GM23248 (cell line): Measurements from ENCODE around the gene OGFRL1. TPM values are rescaled to one million over a fixed set of nuclear protein-coding genes. Genes with fewer than 3 reads are reported as not detected.

Experiments used
- DNase-seq: peaks from one replicate; pipeline ENCODE4 v3.0.0-alpha.2; 2015
- H2AFZ ChIP-seq: fragments of 200-600 bp; sonication (generic); 2 replicates; pipeline ENCODE4 v1.6.1; 2016; ENCODE audit warnings: antibody characterized with exemption
- H3F3A ChIP-seq: fragments of 200-600 bp; sonication (generic); 2 replicates; pipeline ENCODE4 v1.6.1; 2016; ENCODE audit warnings: mild to moderate bottlenecking, antibody characterized with exemption, mixed run types; ENCODE audit not compliant: insufficient read depth
- H3K27ac ChIP-seq: fragments of 200-600 bp; sonication (generic); 2 replicates; pipeline ENCODE4 v1.5.1; 2016; ENCODE audit warnings: mild to moderate bottlenecking
- H3K27me3 ChIP-seq: fragments of 200-600 bp; sonication (generic); replicated peaks from 2 replicates; pipeline ENCODE4 v1.6.1; 2016; ENCODE audit warnings: mild to moderate bottlenecking; ENCODE audit not compliant: insufficient read depth
- H3K36me3 ChIP-seq: fragments of 200-600 bp; sonication (generic); 2 replicates; pipeline ENCODE4 v1.6.1; 2016; ENCODE audit warnings: low read depth, mild to moderate bottlenecking
- H3K4me1 ChIP-seq: fragments of 200-600 bp; sonication (generic); 2 replicates; pipeline ENCODE4 v1.6.1; 2016; ENCODE audit warnings: mild to moderate bottlenecking; ENCODE audit not compliant: insufficient read depth
- H3K4me2 ChIP-seq: fragments of 200-600 bp; sonication (generic); one replicate; pipeline ENCODE4 v1.6.1; 2016; ENCODE audit warnings: mild to moderate bottlenecking; ENCODE audit not compliant: unreplicated experiment
- H3K4me3 ChIP-seq: fragments of 200-600 bp; sonication (generic); 2 replicates; pipeline ENCODE4 v1.5.1; 2016; ENCODE audit warnings: mild to moderate bottlenecking
- H3K79me2 ChIP-seq: fragments of 200-600 bp; sonication (generic); 2 replicates; pipeline ENCODE4 v1.6.1; 2016; ENCODE audit warnings: mild to moderate bottlenecking; ENCODE audit not compliant: insufficient read depth
- H3K9ac ChIP-seq: fragments of 200-600 bp; sonication (generic); 2 replicates; pipeline ENCODE4 v1.6.1; 2016; ENCODE audit warnings: mild to moderate bottlenecking
- H3K9me2 ChIP-seq: fragments of 200-600 bp; sonication (generic); 2 replicates; pipeline ENCODE4 v1.6.1; 2016; ENCODE audit warnings: mixed run types, mild to moderate bottlenecking, moderate library complexity; ENCODE audit not compliant: insufficient read depth
- H3K9me3 ChIP-seq: fragments of 200-600 bp; sonication (generic); one replicate; pipeline ENCODE4 v1.6.1; 2017; ENCODE audit warnings: low read depth
- H4K20me1 ChIP-seq: fragments of 200-600 bp; sonication (generic); 2 replicates; pipeline ENCODE4 v1.6.0; 2016; ENCODE audit not compliant: insufficient read depth
- EZH2 ChIP-seq: fragments of 200-600 bp; sonication (generic); IDR thresholded peaks from 2 replicates; pipeline ENCODE4 v1.6.1; 2018; ENCODE audit warnings: antibody characterized with exemption, mild to moderate bottlenecking; ENCODE audit not compliant: insufficient read depth, poor library complexity, severe bottlenecking
- EZH2phosphoT487 ChIP-seq: fragments of 200-600 bp; sonication (generic); IDR thresholded peaks from 2 replicates; pipeline ENCODE4 v1.6.1; 2018; ENCODE audit warnings: antibody characterized with exemption, moderate library complexity, mild to moderate bottlenecking, low read depth; ENCODE audit not compliant: insufficient read depth
- WGBS, 2 experiments: methylation state at CpG; one replicate each; pipeline ENCODE4 v1.1.6; 2015 to 2017; ENCODE audit warnings: low lambda C conversion rate in 2 of 2, low coverage in 1 of 2; ENCODE audit errors: missing lambda C conversion rate in 2 of 2; 5-methylcytosine and 5-hydroxymethylcytosine counted together
- in situ Hi-C: fragments of 300-500 bp; cut with MboI; formaldehyde crosslinking; loops from 2 replicates; pipeline ENCODE4 v1.15.0; 2020
- polyA plus RNA-seq: library from polyadenylated mRNA; unstranded; fragments of >200 nt; fragmentation: Nextera tagmentation; extraction: Ambion mirVana; gene quantifications from 2 replicates; pipeline ENCODE4 v1.2.1, GENCODE V29; 2016
- total RNA-seq: library from RNA; depleted of rRNA; stranded (reverse); fragments of >200 nt; shearing (Covaris generic); gene quantifications from 2 replicates; pipeline ENCODE4 v1.2.3, GENCODE V29; 2014

OGFRL1 gene
- total and polyA plus RNA-seq, 2 experiments from 2014 or later: 8.5 to 19.9 TPM

- WGBS, 2 experiments: 28 to 39% methylated on average over 1 of the region's 1 CpG
- no peaks in the 10 kb centered on the region for H3K9me3 ChIP-seq
Measured at GRCh38 chr6:71248306-71248765, 40.3 kb upstream of the OGFRL1 start.

DNA sequence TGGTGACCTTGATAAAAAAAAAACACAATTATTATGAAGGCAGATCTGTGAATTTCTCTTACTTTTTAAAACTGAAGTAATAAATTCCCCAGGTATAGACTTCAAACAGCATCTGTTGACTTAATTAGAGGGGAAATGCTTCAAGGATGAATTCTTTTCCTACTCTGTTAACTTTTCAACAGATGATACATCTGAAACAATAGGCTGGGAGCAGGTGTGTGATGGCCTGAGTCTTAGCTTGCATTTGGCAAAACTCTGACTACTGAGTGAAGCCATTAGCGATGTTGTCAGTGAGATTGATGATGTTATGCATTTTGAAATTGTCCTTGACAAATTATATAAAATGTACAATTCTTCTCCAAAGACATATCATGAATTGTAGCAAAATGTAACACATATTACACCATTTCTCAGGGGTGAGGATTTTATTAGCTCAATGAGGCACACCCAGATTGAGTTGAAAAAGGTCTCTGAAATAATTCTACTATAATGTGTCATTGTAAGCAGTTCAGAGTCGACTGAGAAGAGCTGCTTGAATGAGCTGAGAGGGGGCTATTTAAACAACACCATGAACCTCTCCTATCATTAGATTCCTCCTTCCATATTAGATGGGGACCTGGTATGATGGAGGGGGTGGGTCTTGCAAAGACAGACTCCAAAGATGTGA is 39.6 kb upstream of the OGFRL1 start:
- peak; percentile 5 for DNase-seq
- Histone ChIP-seq H3K4me1 (peaks cover 42% of the 10 kb centered on the region), H3K9me2 (no peaks in the 10 kb centered on the region), H3K9ac (no peak overlapping the region), H2AFZ (0 out of 2 replicates have a peak overlapping the region, but pooled peaks have one; percentile 41), H4K20me1 (no peaks in the 10 kb centered on the region), H3K4me3 (no peak overlapping the region), H3K27me3 (no peaks in the 10 kb centered on the region), H3K9me3 (no peaks in the 10 kb centered on the region), H3K79me2 (no peaks in the 10 kb centered on the region), H3K36me3 (no peaks in the 10 kb centered on the region), H3K27ac (peak overlapping the region; percentile 43), H3F3A (peaks cover 46% of the 10 kb centered on the region), H3K4me2 (peak overlapping the region; percentile 89)
- no peak for TF ChIP-seq EZH2phosphoT487
- TF ChIP-seq EZH2: no peak
- WGBS, 2 experiments: 69 to 71% methylated on average over 2 of the region's 2 CpGs
- in situ Hi-C loops: no loop called here

More at GRCh38 chr6:71248306-71248765, 40.3 kb upstream of the OGFRL1 start:
- peak; percentile 85 for DNase-seq
- TF ChIP-seq EZH2phosphoT487: no peak
- no peak for TF ChIP-seq EZH2
- Histone ChIP-seq H2AFZ (0 out of 2 replicates have a peak overlapping the region, but pooled peaks have one; percentile 41), H3K9ac (no peak overlapping the region), H3K27ac (peak overlapping the region; percentile 43), H3K4me2 (peak overlapping the region; percentile 89), H3F3A (peaks cover 46% of the 10 kb centered on the region), H3K36me3 (no peaks in the 10 kb centered on the region), H3K4me3 (no peak overlapping the region), H4K20me1 (no peaks in the 10 kb centered on the region), H3K27me3 (no peaks in the 10 kb centered on the region), H3K4me1 (peaks cover 42% of the 10 kb centered on the region), H3K79me2 (no peaks in the 10 kb centered on the region), H3K9me2 (no peaks in the 10 kb centered on the region)
- in situ Hi-C loops: no loop called here

DNA sequence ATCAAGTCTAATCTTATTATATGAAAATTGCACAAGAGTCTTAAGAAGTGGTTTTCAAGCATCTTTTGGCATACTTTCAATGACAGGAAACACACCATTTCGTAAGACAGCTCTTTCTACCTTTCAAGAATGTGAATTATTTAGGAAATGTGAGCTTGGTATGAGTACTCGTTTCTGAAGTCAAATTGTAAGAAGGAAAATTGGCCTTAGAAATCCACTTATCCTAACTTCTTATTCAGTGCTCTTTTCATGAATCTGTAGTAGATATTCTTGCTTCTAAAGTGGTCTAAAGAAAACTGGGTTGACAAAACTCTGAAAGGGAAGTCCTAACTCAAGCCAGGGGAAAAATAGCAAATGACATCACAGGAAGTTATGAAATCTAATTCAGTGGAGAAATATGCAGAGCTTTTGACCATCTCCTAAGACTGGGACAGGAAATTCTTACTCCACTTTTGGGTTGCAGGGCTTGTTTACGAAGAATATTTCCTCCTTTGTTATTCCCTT is 38.5 kb upstream of the OGFRL1 start:
- peaks cover 42% of the 10 kb centered on the region for H3K4me1 ChIP-seq
- no peaks in the 10 kb centered on the region for H3K9me2 ChIP-seq
- H3K4me2 ChIP-seq: peak overlapping the region; percentile 89
- peak overlapping the region; percentile 44 for H3K9ac ChIP-seq
- H3K27ac ChIP-seq: peak overlapping the region; percentile 76
- H3K79me2 ChIP-seq: no peaks in the 10 kb centered on the region
- no peaks in the 10 kb centered on the region for H3K9me3 ChIP-seq
- peak overlapping the region; percentile 70 for H2AFZ ChIP-seq
- H3F3A ChIP-seq: peaks cover 46% of the 10 kb centered on the region
- 2 to 4% methylated on average over 3 of the region's 3 CpGs for WGBS, 2 experiments
- H3K36me3 ChIP-seq: no peaks in the 10 kb centered on the region
- no peak for TF ChIP-seq EZH2
- no peak for TF ChIP-seq EZH2phosphoT487
- no peaks in the 10 kb centered on the region for H4K20me1 ChIP-seq
- DNase-seq: peak; percentile 83
- no peaks in the 10 kb centered on the region for H3K27me3 ChIP-seq
- in situ Hi-C loops: no loop called here
- H3K4me3 ChIP-seq: peak overlapping the region; percentile 62

GRCh38 chr6:71252410-71252809 is 36.2 kb upstream of the OGFRL1 start:
- no peak for TF ChIP-seq EZH2
- TF ChIP-seq EZH2phosphoT487: no peak
- no peaks in the 10 kb centered on the region for H4K20me1 ChIP-seq
- peaks cover 42% of the 10 kb centered on the region for H3K4me1 ChIP-seq
- peaks cover 43% of the 10 kb centered on the region for H3F3A ChIP-seq
- H3K9me2 ChIP-seq: no peaks in the 10 kb centered on the region
- in situ Hi-C loops: no loop called here
- H3K4me2 ChIP-seq: no peak overlapping the region
- H2AFZ ChIP-seq: 0 out of 2 replicates have a peak overlapping the region, but pooled peaks have one; percentile 70
- no peaks in the 10 kb centered on the region for H3K9me3 ChIP-seq
- no peak overlapping the region for H3K9ac ChIP-seq
- no peaks in the 10 kb centered on the region for H3K36me3 ChIP-seq
- H3K27ac ChIP-seq: no peak overlapping the region
- no peak overlapping the region for H3K4me3 ChIP-seq
- H3K27me3 ChIP-seq: no peaks in the 10 kb centered on the region
- no peaks in the 10 kb centered on the region for H3K79me2 ChIP-seq
- DNase-seq: no peak
